DND-41 (cell line): ENCODE results near the gene SLC8A3.
"Not testable (repeated sequence)": the region's sequence is repeated elsewhere in the genome, so short reads cannot be mapped to it uniquely, and the experiment has no call there.

Experiments
- EZH2 ChIP-seq: IDR thresholded peaks from 3 replicates; pipeline ENCODE4 v1.6.1; 2012; ENCODE audit warnings: borderline replicate concordance, low read depth, mild to moderate bottlenecking, moderate library complexity, low read length, inconsistent platforms; ENCODE audit not compliant: severe bottlenecking
- TF ChIP-seq, protein P1 (sequence below): IDR thresholded peaks from 2 replicates; pipeline ENCODE4 v1.5.1; 2012; ENCODE audit warnings: borderline replicate concordance, low read length, moderate library complexity, mild to moderate bottlenecking; ENCODE audit not compliant: poor library complexity, severe bottlenecking; ENCODE audit errors: extremely low read depth

DNA sequence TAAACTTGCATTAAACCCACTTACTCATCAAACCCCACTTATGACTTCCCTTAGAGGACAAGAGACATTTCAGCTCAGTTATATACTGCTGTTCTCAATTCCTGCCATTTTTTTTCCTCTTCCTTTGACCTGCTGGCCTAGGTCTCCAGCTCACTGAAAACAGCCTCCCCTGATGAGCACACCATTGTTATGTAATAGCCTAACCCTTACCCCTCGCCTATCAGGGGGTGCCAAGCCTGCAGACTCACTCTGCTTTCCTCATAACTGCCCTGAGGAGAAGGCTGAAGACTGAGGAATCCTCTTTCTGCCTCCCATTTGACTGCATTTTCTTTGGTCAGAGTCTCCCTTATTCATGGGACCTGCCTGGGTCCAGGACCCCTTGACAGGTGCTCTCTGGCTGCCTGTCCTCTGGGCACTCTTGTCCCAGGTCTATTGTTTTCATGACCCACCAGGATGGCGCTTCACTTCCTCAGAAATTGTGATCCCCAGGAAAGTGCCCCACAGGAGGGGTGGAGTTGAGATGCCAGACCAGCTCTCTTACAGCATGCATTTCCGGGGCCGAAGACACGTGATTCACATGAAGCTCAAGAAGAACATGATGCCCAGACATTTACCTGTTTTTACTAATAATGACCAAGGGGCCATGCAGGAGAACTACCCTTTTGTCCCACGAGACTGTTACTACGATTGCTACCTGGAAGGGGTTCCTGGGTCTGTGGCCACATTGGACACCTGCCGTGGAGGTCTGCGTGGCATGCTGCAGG, 41.3 kb upstream of the SLC8A3 start:
- TF ChIP-seq, protein P1, sequence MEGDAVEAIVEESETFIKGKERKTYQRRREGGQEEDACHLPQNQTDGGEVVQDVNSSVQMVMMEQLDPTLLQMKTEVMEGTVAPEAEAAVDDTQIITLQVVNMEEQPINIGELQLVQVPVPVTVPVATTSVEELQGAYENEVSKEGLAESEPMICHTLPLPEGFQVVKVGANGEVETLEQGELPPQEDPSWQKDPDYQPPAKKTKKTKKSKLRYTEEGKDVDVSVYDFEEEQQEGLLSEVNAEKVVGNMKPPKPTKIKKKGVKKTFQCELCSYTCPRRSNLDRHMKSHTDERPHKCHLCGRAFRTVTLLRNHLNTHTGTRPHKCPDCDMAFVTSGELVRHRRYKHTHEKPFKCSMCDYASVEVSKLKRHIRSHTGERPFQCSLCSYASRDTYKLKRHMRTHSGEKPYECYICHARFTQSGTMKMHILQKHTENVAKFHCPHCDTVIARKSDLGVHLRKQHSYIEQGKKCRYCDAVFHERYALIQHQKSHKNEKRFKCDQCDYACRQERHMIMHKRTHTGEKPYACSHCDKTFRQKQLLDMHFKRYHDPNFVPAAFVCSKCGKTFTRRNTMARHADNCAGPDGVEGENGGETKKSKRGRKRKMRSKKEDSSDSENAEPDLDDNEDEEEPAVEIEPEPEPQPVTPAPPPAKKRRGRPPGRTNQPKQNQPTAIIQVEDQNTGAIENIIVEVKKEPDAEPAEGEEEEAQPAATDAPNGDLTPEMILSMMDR: not testable (repeated sequence)
- not testable (repeated sequence) for TF ChIP-seq EZH2
